OCI-M2 (cell line): ENCODE measurements around the gene KAT7.
"Not testable (repeated sequence)": the region's sequence is repeated elsewhere in the genome, so short reads cannot be mapped to it uniquely, and the experiment has no call there.

ENCODE experiments used
- DNase-seq: peaks from one replicate; lab custom pipeline; 2025; ENCODE audit not compliant: unreplicated experiment; lab: John Stamatoyannopoulos, UW

The KAT7 gene

GRCh38 chr17:49788478-49789242 lies at the start of gene KAT7:
Gene KAT7, plus strand, starts transcription at chr17:49788681. Its CDS starts 154 bp downstream, at chr17:49788835.
- peak; percentile 87 for DNase-seq

- DNase-seq: peak; percentile 80
Measured at GRCh38 chr17:49739641-49740271, 48.7 kb upstream of the KAT7 start.

DNA sequence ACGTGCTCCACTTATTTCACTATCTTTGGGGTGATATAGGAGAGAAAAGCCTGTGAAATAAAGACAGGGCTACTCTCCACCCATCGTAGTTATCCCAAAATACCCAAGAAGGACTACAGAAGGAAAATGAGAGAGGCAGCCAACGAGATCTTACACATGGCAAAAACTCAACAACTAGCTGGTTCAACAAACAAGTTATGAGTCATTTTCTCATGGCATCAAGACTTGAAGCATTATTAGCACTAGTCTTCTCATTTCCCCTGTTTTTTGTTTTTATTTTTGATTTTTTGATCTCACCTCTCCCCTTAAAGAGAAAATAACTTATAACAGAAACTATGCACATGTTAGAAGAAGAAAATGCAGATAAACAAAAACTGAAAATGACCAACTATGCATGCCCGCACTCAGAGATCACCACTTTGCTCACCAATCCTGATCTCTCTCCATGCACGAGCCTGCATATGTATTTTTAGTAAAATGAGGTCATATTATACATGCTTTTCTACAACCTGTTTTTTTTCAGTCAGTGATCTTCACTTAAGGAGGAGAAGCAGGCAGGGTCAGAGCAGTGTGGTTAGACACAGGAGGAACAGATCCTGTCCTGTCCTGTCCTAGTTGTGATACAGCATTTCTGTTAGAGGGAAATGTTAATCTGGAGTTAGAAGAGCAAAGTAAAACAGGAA lies 47.3 kb upstream of the KAT7 start:
- DNase-seq: no peak

GRCh38 chr17:49741692-49742076 lies 46.8 kb upstream of the KAT7 start:
- no peak for DNase-seq

DNA sequence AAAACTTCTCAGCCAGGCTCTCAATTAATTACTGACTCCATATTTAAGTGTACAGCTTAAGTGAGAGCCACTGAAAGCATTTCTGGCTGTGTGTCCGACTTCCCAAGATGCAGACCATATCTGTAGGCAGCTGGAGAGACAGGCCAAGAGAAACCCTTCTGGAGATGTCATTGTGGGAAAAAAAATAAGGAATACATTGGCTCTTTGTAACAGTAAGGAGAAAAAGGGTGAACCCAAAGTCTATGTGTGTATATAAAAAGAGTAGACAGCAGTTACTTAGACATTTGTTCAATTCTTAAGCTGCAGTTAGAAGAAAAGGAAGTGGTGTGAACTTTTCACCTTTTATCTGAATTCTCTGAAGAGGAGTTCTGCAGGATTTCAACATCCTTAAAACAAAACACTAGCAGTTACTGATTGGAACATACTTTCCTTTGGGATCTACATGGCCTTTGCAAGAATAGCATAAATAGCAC lies 46.3 kb upstream of the KAT7 start:
- no peak for DNase-seq

DNA sequence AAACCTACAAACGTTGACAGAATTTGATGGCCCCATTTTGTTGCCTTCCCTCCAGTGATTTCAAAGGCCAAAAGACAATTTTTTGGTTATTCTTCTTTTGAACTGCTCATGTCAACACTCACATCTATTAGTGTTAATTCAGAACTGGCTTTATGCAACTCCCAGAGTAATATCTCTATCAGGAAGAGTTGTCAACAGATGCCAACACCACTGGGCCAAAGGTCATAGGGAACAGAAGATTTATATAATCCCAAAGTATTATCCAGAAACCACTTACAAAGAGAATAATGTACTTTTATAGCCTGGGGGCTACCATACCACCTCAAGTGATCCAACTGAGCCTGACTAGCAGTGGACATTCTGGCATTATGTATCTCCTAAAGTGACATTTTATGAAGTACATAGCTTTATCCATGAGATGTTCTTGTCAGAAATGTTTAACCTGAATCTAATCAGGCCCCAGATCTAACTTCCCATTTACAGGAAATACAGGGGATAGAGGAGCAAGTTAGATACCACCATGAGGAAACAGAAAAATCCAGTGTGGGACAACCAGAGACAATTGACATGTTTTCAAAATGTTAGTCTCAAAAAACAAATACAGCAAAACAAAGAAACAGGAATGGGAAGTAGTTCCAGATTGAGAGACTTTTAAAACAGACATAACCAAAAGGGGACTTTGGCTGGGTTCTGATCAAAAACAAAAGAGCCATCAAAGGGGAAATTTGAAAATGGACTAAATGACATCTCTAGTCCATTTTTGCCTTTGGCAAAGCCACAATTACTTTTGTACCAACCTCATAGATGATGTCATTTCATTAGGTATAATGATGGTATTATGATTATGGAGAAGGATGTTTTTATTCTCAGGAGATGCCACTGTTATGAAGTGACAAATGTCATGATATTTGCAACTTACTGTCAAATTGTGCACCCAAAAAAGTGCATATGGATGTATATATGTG lies 43.0 kb upstream of the KAT7 start:
- DNase-seq: no peak

DNA sequence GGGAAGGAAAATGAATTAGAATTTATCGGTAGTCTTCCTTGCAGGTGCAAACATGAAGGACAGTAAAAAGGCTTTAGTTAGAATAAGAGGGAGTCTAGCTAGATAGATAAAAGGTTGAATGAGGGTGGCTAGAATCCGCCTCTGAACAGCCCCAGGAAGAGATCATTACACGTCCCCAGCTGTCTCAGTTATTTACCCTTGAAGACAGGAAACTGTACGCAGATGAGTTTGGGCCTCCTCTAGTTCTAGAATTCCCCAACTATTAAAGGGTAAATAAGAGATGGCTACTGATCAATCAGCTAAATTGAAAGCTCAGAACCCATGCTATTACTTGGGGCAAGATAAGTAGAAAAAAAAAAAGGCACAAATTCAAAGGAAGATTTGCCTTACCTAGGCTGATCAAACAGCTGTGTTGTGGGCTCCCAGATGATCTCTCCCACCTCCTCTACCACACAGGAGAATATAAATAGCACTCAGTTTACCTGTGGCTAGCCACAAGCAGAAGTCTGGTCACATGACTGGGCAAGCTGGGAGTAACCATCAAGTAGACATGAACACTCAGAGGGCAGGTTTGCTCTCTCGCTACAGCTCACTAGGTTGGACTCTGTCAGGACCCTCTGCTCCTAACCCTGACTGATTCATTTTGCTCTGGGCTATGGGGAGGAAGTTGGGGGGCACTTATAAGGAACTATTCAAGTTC lies 41.5 kb upstream of the KAT7 start:
- no peak for DNase-seq

DNA sequence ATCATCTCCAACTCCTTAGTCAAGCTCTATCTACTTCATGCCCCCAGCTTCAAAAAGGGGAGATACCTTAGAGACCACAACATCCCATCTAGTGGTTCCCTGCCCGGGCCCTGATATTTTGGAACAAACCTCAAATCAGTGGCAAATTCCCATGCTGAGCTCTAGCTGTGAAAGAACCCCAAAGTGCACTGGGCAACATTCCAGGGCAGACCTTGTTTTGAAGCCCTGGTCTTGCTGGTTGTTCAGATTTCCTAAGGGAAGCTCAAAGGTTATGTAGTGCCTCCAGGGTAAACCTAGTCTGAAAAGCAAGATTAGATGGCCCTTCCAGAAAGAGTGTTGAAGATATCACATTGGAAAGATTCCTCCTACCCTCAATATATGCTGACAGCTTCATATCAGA lies 40.8 kb upstream of the KAT7 start:
- no peak for DNase-seq

- no peak for DNase-seq
Measured at GRCh38 chr17:49748223-49748622, 40.3 kb upstream of the KAT7 start.

- DNase-seq: no peak
Measured at GRCh38 chr17:49748791-49749190, 39.7 kb upstream of the KAT7 start.

GRCh38 chr17:49749730-49750129 lies 38.8 kb upstream of the KAT7 start:
- DNase-seq: no peak

DNA sequence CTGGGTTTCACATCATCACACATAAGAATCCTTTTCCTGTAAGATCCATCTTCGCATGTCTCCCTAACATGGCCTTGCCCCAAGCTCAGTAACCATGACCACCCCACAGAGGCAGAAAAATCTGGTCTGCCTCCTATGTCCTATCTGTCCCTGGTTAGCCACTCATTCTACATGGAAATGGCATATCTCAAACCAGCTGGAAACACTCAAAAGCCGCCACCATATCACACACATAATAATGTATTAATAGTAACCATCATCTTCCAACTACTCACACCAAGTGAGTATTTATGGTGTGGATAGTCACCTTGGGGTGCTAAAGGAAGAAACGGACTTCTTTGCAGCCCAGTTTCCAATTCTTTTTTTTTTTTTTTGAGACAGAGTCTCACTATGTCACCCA lies 36.0 kb upstream of the KAT7 start:
- no peak for DNase-seq

DNA sequence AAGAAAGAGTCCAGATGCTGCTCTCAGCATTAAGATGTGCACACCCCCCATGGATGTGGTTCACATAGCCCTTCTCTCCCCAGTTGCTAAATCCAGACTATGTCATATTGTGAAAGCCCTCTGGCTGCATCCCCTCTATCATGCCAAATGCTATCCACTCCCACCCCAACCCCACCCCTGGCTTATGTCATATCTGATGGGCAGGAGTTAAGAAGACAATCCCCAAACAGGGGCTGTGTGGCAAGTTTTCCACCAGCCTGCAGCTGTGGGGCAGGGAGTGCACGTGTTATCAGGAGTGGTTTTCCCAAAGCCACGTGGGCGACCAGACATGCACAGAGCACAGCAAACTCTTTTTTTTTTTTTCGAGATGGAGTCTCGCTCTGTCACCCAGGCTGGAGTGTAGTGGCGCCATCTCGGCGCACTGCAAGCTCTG lies 34.5 kb upstream of the KAT7 start:
- DNase-seq: no peak

DNA sequence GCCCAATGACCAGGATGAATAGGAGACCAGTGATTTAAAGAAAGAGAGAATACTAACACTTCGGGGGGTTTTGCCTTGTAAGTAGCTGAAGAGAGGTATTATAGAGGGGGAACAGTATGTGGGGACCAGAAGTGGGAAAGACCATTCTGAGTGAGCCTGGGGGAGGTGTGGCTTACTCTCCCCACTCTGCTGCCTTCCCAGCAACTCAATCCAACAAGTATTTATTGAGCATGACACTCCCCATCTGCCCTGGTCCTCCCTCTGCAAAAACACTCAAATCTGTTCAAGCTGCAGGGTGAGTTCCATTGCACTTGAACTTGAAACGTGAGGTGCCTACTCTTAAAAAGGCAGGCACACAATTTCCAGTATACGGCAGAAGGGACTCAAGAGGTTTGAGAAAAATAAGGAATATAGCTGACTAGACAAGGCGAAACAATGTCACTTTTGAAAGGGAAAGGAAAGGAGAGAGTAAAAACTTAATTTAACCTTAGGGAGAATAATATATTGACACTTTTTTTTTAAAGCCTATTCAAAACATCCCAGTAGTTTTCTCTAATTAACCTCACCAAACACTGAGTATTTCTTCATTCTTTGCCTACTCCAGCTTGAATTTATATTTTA lies 32.7 kb upstream of the KAT7 start:
- DNase-seq: no peak

- no peak for DNase-seq
Measured at GRCh38 chr17:49756323-49757150, 31.9 kb upstream of the KAT7 start.

GRCh38 chr17:49757151-49757777 lies 31.2 kb upstream of the KAT7 start:
- DNase-seq: no peak

GRCh38 chr17:49758464-49759010 lies 29.9 kb upstream of the KAT7 start:
- not testable (repeated sequence) for DNase-seq

GRCh38 chr17:49759203-49759602 lies 29.3 kb upstream of the KAT7 start:
- DNase-seq: no peak
